ENCODE measurements around the gene NDFIP2. TPM values are rescaled to one million over a fixed set of nuclear protein-coding genes. Genes with fewer than 3 reads are reported as not detected.

NDFIP2 gene
- total and polyA plus RNA-seq, 2 experiments from 2014 or later: 28.3 to 28.7 TPM

DNA sequence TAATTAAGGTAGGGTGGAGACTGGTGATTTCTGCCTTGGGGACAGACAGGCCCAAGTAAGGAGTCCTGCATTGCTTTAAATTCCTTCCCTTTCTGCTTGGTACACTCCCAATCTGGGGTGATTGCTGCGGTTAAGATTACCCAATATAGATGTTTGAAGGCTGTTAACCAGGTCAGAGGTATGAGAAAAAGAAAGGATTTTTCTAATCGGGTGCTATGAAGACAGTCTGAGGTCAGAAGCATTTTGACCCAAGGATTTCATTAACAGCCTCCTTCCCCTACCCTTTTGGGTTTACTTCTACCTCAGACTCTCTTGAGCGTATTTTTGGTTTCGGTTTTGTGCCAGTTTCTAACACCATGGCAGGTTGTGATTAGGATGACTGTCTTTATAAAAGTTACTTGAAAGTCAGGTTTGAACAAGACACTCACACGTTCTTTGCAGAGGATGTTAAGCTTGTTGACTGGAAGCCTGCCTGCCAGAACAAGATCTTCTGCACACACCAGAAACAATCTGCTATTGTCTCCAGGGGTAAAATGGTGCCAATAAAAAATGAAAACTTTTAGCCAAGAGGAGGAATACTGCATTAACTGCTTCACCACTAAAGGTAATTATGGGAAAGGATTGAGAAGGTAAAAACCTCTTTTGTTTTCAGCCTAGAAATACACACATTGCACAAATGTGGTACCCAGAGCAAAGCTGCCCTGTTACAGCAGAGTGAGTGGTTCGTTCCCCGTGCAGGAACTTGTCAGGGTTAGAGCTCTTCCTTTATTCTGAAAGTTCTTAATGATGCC, 108.8 kb downstream of the NDFIP2 start:
- Mint-ChIP-seq H3K27ac (no peak overlapping the region), H3K4me3 (no peak overlapping the region), H3K36me3 (ENCODE audit: low read depth) (no peaks in the 10 kb centered on the region), H3K9me3 (peaks cover 10% of the 10 kb centered on the region; the same call in 2 of the 3 replicates), H3K4me1 (no peaks in the 10 kb centered on the region), H3K27me3 (ENCODE audit: insufficient read depth, low read depth, poor library complexity) (no peaks in the 10 kb centered on the region)
- Histone ChIP-seq H3K27ac (ENCODE audit: low read depth) (no peak overlapping the region), H3K4me2 (no peak overlapping the region), H3K4me1 (ENCODE audit: insufficient read depth) (no peaks in the 10 kb centered on the region; the same call in 1 of the 2 replicates), H4K20me1 (replicated peaks; ENCODE audit: insufficient read depth) (no peaks in the 10 kb centered on the region), H3F3A (replicated peaks; ENCODE audit: low read depth) (no peaks in the 10 kb centered on the region), H3K4me3 (no peak overlapping the region), H3K36me3 (ENCODE audit: insufficient read depth) (no peaks in the 10 kb centered on the region), H3K79me2 (replicated peaks; ENCODE audit: insufficient read depth) (no peaks in the 10 kb centered on the region), H3K9me2 (ENCODE audit: insufficient read depth) (peaks cover 11% of the 10 kb centered on the region; the same call in 1 of the 2 replicates), H2AFZ (no peak overlapping the region), H3K27me3 (ENCODE audit: insufficient read depth) (no peaks in the 10 kb centered on the region)
- TF ChIP-seq EZH2phosphoT487 (IDR thresholded peaks at IDR 0.05; ENCODE audit: unreplicated experiment) (no peak), JUNB (IDR thresholded peaks at IDR 0.05; ENCODE audit: unreplicated experiment) (no peak), ZNF114 (CRISPR knock-in tag; IDR thresholded peaks at IDR 0.05) (no peak)
- DNase-seq (ENCODE audit: low spot score) (no peak), ATAC-seq (no peak)

DNA sequence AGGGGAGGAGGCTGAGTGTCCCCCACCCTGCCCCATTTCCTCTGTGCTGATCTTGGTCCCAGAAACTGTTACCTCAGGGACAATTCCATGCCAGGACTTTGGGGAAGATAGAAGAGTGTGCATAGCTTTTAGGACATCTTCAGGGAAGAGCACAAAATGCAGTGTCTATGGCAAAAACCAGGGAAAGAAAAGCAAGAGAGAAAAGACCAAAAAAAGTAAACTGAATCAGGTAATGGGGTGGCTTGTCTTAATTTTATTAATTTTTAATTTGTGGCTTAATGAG, 109.4 kb downstream of the NDFIP2 start:
- Mint-ChIP-seq H3K36me3 (ENCODE audit: low read depth) (no peaks in the 10 kb centered on the region), H3K27me3 (ENCODE audit: insufficient read depth, low read depth, poor library complexity) (no peaks in the 10 kb centered on the region), H3K4me3 (no peak overlapping the region), H3K27ac (no peak overlapping the region), H3K4me1 (no peaks in the 10 kb centered on the region), H3K9me3 (peaks cover 8% of the 10 kb centered on the region; the same call in 2 of the 3 replicates)
- no peaks in the 10 kb centered on the region for H4K20me1 ChIP-seq (replicated peaks; ENCODE audit: insufficient read depth)
- no peak for DNase-seq (ENCODE audit: low spot score)
- no peak overlapping the region for H2AFZ ChIP-seq
- H3K27me3 ChIP-seq (ENCODE audit: insufficient read depth): no peaks in the 10 kb centered on the region
- no peaks in the 10 kb centered on the region for H3F3A ChIP-seq (replicated peaks; ENCODE audit: low read depth)
- H3K9me2 ChIP-seq (ENCODE audit: insufficient read depth): peaks cover 11% of the 10 kb centered on the region; the same call in 1 of the 2 replicates
- no peak overlapping the region for H3K4me3 ChIP-seq
- no peak for ATAC-seq
- no peaks in the 10 kb centered on the region for H3K79me2 ChIP-seq (replicated peaks; ENCODE audit: insufficient read depth)
- H3K4me2 ChIP-seq: no peak overlapping the region
- no peaks in the 10 kb centered on the region; the same call in 1 of the 2 replicates for H3K4me1 ChIP-seq (ENCODE audit: insufficient read depth)
- no peaks in the 10 kb centered on the region for H3K36me3 ChIP-seq (ENCODE audit: insufficient read depth)
- no peak overlapping the region for H3K27ac ChIP-seq (ENCODE audit: low read depth)
- TF ChIP-seq, protein P1, sequence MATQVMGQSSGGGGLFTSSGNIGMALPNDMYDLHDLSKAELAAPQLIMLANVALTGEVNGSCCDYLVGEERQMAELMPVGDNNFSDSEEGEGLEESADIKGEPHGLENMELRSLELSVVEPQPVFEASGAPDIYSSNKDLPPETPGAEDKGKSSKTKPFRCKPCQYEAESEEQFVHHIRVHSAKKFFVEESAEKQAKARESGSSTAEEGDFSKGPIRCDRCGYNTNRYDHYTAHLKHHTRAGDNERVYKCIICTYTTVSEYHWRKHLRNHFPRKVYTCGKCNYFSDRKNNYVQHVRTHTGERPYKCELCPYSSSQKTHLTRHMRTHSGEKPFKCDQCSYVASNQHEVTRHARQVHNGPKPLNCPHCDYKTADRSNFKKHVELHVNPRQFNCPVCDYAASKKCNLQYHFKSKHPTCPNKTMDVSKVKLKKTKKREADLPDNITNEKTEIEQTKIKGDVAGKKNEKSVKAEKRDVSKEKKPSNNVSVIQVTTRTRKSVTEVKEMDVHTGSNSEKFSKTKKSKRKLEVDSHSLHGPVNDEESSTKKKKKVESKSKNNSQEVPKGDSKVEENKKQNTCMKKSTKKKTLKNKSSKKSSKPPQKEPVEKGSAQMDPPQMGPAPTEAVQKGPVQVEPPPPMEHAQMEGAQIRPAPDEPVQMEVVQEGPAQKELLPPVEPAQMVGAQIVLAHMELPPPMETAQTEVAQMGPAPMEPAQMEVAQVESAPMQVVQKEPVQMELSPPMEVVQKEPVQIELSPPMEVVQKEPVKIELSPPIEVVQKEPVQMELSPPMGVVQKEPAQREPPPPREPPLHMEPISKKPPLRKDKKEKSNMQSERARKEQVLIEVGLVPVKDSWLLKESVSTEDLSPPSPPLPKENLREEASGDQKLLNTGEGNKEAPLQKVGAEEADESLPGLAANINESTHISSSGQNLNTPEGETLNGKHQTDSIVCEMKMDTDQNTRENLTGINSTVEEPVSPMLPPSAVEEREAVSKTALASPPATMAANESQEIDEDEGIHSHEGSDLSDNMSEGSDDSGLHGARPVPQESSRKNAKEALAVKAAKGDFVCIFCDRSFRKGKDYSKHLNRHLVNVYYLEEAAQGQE (IDR thresholded peaks at IDR 0.05; ENCODE audit: unreplicated experiment): no peak
- TF ChIP-seq ZNF331 (CRISPR knock-in tag; IDR thresholded peaks at IDR 0.05; ENCODE audit: low read depth) (no peak), JUNB (IDR thresholded peaks at IDR 0.05; ENCODE audit: unreplicated experiment) (no peak), NANOG (IDR thresholded peaks at IDR 0.05; ENCODE audit: borderline replicate concordance) (no peak), EZH2phosphoT487 (IDR thresholded peaks at IDR 0.05; ENCODE audit: unreplicated experiment) (no peak), CREB1 (CRISPR knock-in tag; IDR thresholded peaks at IDR 0.05; ENCODE audit: low read depth) (no peak)
- TF ChIP-seq, protein P2, sequence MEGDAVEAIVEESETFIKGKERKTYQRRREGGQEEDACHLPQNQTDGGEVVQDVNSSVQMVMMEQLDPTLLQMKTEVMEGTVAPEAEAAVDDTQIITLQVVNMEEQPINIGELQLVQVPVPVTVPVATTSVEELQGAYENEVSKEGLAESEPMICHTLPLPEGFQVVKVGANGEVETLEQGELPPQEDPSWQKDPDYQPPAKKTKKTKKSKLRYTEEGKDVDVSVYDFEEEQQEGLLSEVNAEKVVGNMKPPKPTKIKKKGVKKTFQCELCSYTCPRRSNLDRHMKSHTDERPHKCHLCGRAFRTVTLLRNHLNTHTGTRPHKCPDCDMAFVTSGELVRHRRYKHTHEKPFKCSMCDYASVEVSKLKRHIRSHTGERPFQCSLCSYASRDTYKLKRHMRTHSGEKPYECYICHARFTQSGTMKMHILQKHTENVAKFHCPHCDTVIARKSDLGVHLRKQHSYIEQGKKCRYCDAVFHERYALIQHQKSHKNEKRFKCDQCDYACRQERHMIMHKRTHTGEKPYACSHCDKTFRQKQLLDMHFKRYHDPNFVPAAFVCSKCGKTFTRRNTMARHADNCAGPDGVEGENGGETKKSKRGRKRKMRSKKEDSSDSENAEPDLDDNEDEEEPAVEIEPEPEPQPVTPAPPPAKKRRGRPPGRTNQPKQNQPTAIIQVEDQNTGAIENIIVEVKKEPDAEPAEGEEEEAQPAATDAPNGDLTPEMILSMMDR (conservative IDR thresholded peaks at IDR 0.05; ENCODE audit: low read depth in 2 of 2): no peak
- TF ChIP-seq, protein P3, sequence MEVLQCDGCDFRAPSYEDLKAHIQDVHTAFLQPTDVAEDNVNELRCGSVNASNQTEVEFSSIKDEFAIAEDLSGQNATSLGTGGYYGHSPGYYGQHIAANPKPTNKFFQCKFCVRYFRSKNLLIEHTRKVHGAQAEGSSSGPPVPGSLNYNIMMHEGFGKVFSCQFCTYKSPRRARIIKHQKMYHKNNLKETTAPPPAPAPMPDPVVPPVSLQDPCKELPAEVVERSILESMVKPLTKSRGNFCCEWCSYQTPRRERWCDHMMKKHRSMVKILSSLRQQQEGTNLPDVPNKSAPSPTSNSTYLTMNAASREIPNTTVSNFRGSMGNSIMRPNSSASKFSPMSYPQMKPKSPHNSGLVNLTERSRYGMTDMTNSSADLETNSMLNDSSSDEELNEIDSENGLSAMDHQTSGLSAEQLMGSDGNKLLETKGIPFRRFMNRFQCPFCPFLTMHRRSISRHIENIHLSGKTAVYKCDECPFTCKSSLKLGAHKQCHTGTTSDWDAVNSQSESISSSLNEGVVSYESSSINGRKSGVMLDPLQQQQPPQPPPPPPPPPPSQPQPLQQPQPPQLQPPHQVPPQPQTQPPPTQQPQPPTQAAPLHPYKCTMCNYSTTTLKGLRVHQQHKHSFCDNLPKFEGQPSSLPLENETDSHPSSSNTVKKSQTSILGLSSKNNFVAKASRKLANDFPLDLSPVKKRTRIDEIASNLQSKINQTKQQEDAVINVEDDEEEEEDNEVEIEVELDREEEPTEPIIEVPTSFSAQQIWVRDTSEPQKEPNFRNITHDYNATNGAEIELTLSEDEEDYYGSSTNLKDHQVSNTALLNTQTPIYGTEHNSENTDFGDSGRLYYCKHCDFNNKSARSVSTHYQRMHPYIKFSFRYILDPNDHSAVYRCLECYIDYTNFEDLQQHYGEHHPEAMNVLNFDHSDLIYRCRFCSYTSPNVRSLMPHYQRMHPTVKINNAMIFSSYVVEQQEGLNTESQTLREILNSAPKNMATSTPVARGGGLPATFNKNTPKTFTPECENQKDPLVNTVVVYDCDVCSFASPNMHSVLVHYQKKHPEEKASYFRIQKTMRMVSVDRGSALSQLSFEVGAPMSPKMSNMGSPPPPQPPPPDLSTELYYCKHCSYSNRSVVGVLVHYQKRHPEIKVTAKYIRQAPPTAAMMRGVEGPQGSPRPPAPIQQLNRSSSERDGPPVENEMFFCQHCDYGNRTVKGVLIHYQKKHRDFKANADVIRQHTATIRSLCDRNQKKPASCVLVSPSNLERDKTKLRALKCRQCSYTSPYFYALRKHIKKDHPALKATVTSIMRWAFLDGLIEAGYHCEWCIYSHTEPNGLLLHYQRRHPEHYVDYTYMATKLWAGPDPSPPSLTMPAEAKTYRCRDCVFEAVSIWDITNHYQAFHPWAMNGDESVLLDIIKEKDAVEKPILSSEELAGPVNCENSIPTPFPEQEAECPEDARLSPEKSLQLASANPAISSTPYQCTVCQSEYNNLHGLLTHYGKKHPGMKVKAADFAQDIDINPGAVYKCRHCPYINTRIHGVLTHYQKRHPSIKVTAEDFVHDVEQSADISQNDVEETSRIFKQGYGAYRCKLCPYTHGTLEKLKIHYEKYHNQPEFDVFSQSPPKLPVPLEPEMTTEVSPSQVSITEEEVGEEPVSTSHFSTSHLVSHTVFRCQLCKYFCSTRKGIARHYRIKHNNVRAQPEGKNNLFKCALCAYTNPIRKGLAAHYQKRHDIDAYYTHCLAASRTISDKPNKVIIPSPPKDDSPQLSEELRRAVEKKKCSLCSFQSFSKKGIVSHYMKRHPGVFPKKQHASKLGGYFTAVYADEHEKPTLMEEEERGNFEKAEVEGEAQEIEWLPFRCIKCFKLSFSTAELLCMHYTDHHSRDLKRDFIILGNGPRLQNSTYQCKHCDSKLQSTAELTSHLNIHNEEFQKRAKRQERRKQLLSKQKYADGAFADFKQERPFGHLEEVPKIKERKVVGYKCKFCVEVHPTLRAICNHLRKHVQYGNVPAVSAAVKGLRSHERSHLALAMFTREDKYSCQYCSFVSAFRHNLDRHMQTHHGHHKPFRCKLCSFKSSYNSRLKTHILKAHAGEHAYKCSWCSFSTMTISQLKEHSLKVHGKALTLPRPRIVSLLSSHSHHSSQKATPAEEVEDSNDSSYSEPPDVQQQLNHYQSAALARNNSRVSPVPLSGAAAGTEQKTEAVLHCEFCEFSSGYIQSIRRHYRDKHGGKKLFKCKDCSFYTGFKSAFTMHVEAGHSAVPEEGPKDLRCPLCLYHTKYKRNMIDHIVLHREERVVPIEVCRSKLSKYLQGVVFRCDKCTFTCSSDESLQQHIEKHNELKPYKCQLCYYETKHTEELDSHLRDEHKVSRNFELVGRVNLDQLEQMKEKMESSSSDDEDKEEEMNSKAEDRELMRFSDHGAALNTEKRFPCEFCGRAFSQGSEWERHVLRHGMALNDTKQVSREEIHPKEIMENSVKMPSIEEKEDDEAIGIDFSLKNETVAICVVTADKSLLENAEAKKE (CRISPR knock-in tag; IDR thresholded peaks at IDR 0.05): no peak

All from GM23338 (cell line).